GM12878 (cell line): ENCODE data around the gene MFSD12.
A peak's percentile ranks its signal among the peaks of the same experiment; 100 is the strongest.

Experiments
- BHLHE40 ChIP-seq, 2 experiments: fragments of 450-650 bp in 1 of 2; IDR thresholded peaks; 2 replicates each; pipeline ENCODE4 v1.6.1; 2011 to 2017; ENCODE audit warnings: low read depth in 2 of 2, borderline replicate concordance in 1 of 2, improper control_type of control experiment in 1 of 2, low read length in 1 of 2, mild to moderate bottlenecking in 1 of 2
- CHD1 ChIP-seq: IDR thresholded peaks from 2 replicates; pipeline ENCODE4 v1.6.1; 2012; ENCODE audit warnings: low read depth, low read length, improper control_type of control experiment
- EZH2 ChIP-seq: IDR thresholded peaks from 2 replicates; pipeline ENCODE4 v1.6.1; 2012; ENCODE audit warnings: low read depth, mild to moderate bottlenecking, control low read depth, inconsistent platforms, low read length, borderline replicate concordance; ENCODE audit not compliant: control insufficient read depth
- HDAC6 ChIP-seq: fragments of 200-600 bp; sonication (generic); IDR thresholded peaks from one replicate; pipeline ENCODE4 v1.8.0; 2017; ENCODE audit warnings: antibody characterized with exemption; ENCODE audit not compliant: unreplicated experiment
- JUNB ChIP-seq: IDR thresholded peaks from 2 replicates; pipeline ENCODE4 v1.6.1; 2016; ENCODE audit warnings: antibody characterized with exemption, mild to moderate bottlenecking
- JUND ChIP-seq: IDR thresholded peaks from 2 replicates; pipeline ENCODE4 v1.6.1; 2012; ENCODE audit warnings: low read depth, mild to moderate bottlenecking, low read length, improper control_type of control experiment, moderate library complexity
- MEF2A ChIP-seq: IDR thresholded peaks from 2 replicates; pipeline ENCODE4 v1.6.1; 2011; ENCODE audit warnings: low read depth, mild to moderate bottlenecking, low read length, moderate library complexity; ENCODE audit not compliant: insufficient read depth
- POLR2A ChIP-seq: IDR thresholded peaks from 2 replicates; pipeline ENCODE4 v1.6.1; 2011; ENCODE audit warnings: low read depth, mild to moderate bottlenecking, low read length
- SMC3 ChIP-seq: IDR thresholded peaks from 2 replicates; pipeline ENCODE4 v1.6.1; 2011; ENCODE audit warnings: low read length, improper control_type of control experiment, borderline replicate concordance
- TAF1 ChIP-seq: IDR thresholded peaks from 2 replicates; pipeline ENCODE4 v1.6.1; 2011; ENCODE audit warnings: mild to moderate bottlenecking, low read depth, low read length, borderline replicate concordance
- TCF7 ChIP-seq: IDR thresholded peaks from 2 replicates; pipeline ENCODE4 v1.6.1; 2014; ENCODE audit warnings: antibody characterized with exemption, borderline replicate concordance
- ZNF274 ChIP-seq: IDR thresholded peaks from one replicate; pipeline ENCODE4 v1.8.0; 2011; ENCODE audit not compliant: insufficient read length, insufficient read depth
- TF ChIP-seq, protein P1 (sequence below): IDR thresholded peaks from 2 replicates; pipeline ENCODE4 v1.6.1; 2012; ENCODE audit warnings: low read depth, low read length, improper control_type of control experiment
- TF ChIP-seq, protein P2 (sequence below), 3 experiments: IDR thresholded peaks in 2 of 3; conservative IDR thresholded peaks in 1 of 3; 2 replicates each; pipeline ENCODE4 v1.5.1; 2011; ENCODE audit warnings: low read depth in 3 of 3, low read length in 3 of 3, mild to moderate bottlenecking in 3 of 3, control low read depth in 2 of 3, moderate library complexity in 2 of 3, inconsistent platforms in 1 of 3, mixed read lengths in 1 of 3; ENCODE audit not compliant: control insufficient read depth in 2 of 3, insufficient read depth in 1 of 3; ENCODE audit errors: extremely low read depth in 1 of 3

DNA sequence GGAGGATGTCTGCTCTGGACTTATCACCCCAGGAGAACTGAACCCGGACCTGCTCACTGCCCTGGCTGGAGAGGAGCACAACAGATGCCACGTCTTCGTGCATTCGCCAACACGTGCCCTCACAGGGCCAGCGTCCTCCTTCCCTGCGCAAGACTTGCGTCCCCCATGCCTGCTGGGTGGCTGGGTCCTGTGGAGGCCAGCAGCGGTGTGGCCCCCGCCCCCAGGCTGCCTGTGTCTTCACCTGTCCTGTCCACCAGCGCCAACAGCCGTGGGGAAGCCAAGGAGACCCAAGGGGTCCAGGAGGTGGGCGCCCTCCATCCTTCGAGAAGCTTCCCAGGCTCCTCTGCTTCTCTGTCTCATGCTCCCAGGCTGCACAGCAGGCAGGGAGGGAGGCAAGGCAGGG, 21.8 kb downstream of the MFSD12 start:
- no peak for TF ChIP-seq TAF1
- no peak for TF ChIP-seq TCF7
- no peak for TF ChIP-seq BHLHE40 (IDR thresholded peaks at IDR 0.05; ENCODE audit: borderline replicate concordance in 1 of 2, low read depth in 2 of 2, low read length in 1 of 2)
- TF ChIP-seq, protein P1, sequence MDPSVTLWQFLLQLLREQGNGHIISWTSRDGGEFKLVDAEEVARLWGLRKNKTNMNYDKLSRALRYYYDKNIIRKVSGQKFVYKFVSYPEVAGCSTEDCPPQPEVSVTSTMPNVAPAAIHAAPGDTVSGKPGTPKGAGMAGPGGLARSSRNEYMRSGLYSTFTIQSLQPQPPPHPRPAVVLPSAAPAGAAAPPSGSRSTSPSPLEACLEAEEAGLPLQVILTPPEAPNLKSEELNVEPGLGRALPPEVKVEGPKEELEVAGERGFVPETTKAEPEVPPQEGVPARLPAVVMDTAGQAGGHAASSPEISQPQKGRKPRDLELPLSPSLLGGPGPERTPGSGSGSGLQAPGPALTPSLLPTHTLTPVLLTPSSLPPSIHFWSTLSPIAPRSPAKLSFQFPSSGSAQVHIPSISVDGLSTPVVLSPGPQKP: no peak
- TF ChIP-seq SMC3: no peak
- TF ChIP-seq ZNF274: no peak
- TF ChIP-seq CHD1: no peak
- TF ChIP-seq JUND: no peak
- no peak for TF ChIP-seq JUNB
- peak; percentile 7; the same call in 1 of the 2 replicates for TF ChIP-seq POLR2A
- TF ChIP-seq HDAC6: no peak
- no peak for TF ChIP-seq MEF2A
- TF ChIP-seq, protein P2, sequence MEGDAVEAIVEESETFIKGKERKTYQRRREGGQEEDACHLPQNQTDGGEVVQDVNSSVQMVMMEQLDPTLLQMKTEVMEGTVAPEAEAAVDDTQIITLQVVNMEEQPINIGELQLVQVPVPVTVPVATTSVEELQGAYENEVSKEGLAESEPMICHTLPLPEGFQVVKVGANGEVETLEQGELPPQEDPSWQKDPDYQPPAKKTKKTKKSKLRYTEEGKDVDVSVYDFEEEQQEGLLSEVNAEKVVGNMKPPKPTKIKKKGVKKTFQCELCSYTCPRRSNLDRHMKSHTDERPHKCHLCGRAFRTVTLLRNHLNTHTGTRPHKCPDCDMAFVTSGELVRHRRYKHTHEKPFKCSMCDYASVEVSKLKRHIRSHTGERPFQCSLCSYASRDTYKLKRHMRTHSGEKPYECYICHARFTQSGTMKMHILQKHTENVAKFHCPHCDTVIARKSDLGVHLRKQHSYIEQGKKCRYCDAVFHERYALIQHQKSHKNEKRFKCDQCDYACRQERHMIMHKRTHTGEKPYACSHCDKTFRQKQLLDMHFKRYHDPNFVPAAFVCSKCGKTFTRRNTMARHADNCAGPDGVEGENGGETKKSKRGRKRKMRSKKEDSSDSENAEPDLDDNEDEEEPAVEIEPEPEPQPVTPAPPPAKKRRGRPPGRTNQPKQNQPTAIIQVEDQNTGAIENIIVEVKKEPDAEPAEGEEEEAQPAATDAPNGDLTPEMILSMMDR (IDR thresholded peaks at IDR 0.05 in 2 of 3, conservative IDR thresholded peaks at IDR 0.05 in 1 of 3; ENCODE audit: control insufficient read depth in 2 of 3, extremely low read depth in 1 of 3, insufficient read depth in 1 of 3, low read depth in 3 of 3, low read length in 3 of 3): no peak
- TF ChIP-seq EZH2: no peak
